ENCODE results near the gene MAP2K4. TPM values are rescaled to one million over a fixed set of nuclear protein-coding genes. Genes with fewer than 3 reads are reported as not detected.
A peak's percentile ranks its signal among the peaks of the same experiment; 100 is the strongest.

MAP2K4 gene
- polyA plus RNA-seq, 2 of the 4 experiments (the other 2 are of a cell fraction), result 28.9 to 47.7 TPM

DNA sequence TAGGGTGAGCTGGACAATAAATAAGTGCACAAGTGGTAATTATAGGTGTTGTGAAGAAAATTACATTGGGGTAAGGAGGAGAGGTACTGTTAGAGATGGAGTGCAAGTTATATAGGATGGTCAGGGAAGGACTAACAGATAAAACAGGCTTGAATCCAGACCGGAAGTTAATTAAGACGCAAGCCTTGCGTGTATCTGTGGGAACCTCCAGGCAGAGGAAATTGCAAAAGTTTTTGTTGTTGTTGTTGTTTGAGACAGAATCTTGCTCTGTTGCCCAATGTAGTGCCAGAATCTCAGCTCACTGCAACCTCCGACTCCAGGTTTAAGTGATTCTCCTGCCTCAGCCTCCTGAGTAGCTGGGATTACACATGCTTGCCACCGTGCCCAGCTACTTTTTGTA lies 21.0 kb upstream of the MAP2K4 start (continued):
- no peak for TF ChIP-seq RNF2 (IDR thresholded peaks at IDR 0.05; ENCODE audit: borderline replicate concordance, low read depth)

DNA sequence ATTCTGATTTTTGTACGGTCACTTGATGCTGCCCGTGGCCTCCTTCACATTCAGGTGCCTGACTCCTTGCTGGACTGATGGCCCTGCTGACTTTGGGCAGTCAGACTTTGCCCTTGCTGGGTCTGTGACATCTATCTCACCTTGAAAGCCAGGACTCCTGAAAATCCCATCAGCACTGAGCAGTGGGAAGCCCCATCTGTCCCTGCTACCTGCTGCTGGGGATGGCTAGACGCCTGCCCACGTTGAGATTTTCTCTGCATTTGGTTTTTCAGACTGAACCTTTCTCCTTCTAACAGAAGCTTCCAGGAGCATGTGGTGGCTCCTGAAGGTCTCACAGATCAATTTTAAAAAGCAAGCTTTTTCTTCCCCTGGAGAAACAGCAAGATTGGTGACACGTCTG lies 13.2 kb upstream of the MAP2K4 start:
- FAIRE-seq (no peak), DNase-seq (ENCODE audit: low read depth in 1 of 2, low spot score in 1 of 2) (no peak), ATAC-seq (no peak)
- Histone ChIP-seq H3K27ac (no peak overlapping the region), H3K9me3 (0 out of 3 replicates have a peak, but pooled peaks cover 3% of the 10 kb centered on the region), H3K4me1 (no peaks in the 10 kb centered on the region), H3K4me3 (no peak overlapping the region), H3K4me2 (no peak overlapping the region)
- POLR2A ChIA-PET, result interaction anchor here (1.5 to 5.0 kb wide), 2 partner anchors 11 to 13 kb away, joined by 6 to 51 read pairs; partner anchors contain the start of genes MAP2K4 and ZNF18
- WGBS (ENCODE audit: missing lambda C conversion rate), result 70% methylated on average over 5 of the region's 5 CpGs
- no peak for TF ChIP-seq POLR2A (IDR thresholded peaks at IDR 0.05; ENCODE audit: low read length)
- TF ChIP-seq BHLHE40 (IDR thresholded peaks at IDR 0.05; ENCODE audit: low read depth, low read length), result no peak
- no peak for TF ChIP-seq JUNB (IDR thresholded peaks at IDR 0.05)
- TF ChIP-seq FOSB (CRISPR knock-in tag; IDR thresholded peaks at IDR 0.05), result no peak
- no peak for TF ChIP-seq EHMT2 (IDR thresholded peaks at IDR 0.05; ENCODE audit: low read depth)
- no peak for TF ChIP-seq RCOR1 (IDR thresholded peaks at IDR 0.05; ENCODE audit: low read depth, low read length)
- TF ChIP-seq, protein P1, sequence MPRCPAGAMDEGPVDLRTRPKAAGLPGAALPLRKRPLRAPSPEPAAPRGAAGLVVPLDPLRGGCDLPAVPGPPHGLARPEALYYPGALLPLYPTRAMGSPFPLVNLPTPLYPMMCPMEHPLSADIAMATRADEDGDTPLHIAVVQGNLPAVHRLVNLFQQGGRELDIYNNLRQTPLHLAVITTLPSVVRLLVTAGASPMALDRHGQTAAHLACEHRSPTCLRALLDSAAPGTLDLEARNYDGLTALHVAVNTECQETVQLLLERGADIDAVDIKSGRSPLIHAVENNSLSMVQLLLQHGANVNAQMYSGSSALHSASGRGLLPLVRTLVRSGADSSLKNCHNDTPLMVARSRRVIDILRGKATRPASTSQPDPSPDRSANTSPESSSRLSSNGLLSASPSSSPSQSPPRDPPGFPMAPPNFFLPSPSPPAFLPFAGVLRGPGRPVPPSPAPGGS (IDR thresholded peaks at IDR 0.05), result no peak
- no peak for TF ChIP-seq ZC3H11A (IDR thresholded peaks at IDR 0.05)
- CTCF ChIA-PET, result interaction anchor here (1.2 to 2.4 kb wide), 3 partner anchors 10 to 23 kb away, joined by 3 to 9 read pairs (median 3); partner anchors contain the start of gene ZNF18

DNA sequence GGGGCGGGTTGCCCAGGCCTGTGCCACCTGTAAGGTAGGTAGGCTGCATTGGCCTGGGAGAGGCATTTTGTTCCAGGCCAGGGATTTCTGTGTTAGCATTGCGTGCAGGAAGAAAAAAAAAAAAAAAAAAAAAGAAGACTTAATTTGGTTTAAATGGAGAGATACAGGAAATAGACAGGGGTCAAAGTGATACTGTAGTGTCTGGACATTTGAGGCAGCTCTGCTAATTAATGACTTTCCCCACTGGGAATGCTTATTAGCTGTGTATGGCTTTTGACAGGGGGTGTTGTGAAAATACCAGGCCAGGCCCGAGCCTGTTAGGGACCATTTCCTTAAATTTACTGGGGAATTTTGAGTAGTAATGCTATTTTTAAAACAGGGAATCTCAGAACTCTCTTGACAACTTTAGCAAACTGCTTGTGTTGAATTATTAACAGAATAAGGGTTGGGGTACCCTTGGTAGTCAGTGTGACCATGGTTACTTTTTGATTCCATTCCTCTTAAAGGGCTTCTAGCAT lies 1.0 kb downstream of the MAP2K4 start:
- H3K4me2 ChIP-seq, result peak overlapping the region; percentile 95
- H3K27ac ChIP-seq, result peak overlapping the region; percentile 87 to 98
- FAIRE-seq, result no peak
- H3K4me3 ChIP-seq, result peak overlapping the region; percentile 93
- ATAC-seq, result no peak
- ChIA-PET POLR2A (interaction anchor here (1.0 to 10.2 kb wide), 2 partner anchors 9 to 23 kb away, joined by 3 to 217 read pairs; partner anchors contain the start of gene ZNF18), CTCF (interaction anchor here (0.6 to 1.6 kb wide), 5 partner anchors 9 to 770 kb away, joined by 3 to 5 read pairs (median 3); partner anchors contain the start of gene ZNF18)
- H3K9me3 ChIP-seq, result no peaks in the 10 kb centered on the region
- H3K4me1 ChIP-seq, result peaks cover 44% of the 10 kb centered on the region
- TF ChIP-seq SMC3 (IDR thresholded peaks at IDR 0.05) (no peak), ATOH8 (CRISPR knock-in tag; IDR thresholded peaks at IDR 0.05; ENCODE audit: low read depth) (no peak), HOXB13 (CRISPR knock-in tag; IDR thresholded peaks at IDR 0.05; ENCODE audit: low read depth) (no peak), FOXS1 (CRISPR knock-in tag; IDR thresholded peaks at IDR 0.05) (no peak), TP53 (CRISPR knock-in tag; IDR thresholded peaks at IDR 0.05) (no peak), RARB (CRISPR knock-in tag; IDR thresholded peaks at IDR 0.05) (no peak), NR3C1 (IDR thresholded peaks at IDR 0.05) (no peak), ZSCAN20 (CRISPR knock-in tag; IDR thresholded peaks at IDR 0.05) (no peak), TFCP2L1 (CRISPR knock-in tag; IDR thresholded peaks at IDR 0.05) (no peak), ZC3H11A (IDR thresholded peaks at IDR 0.05) (no peak), HOXB5 (CRISPR knock-in tag; IDR thresholded peaks at IDR 0.05) (no peak), JUN (IDR thresholded peaks at IDR 0.05) (no peak), ZFP36 (IDR thresholded peaks at IDR 0.05; ENCODE audit: borderline replicate concordance, partially characterized antibody) (no peak)
- TF ChIP-seq, protein P1 (IDR thresholded peaks at IDR 0.05), result no peak
- TF ChIP-seq, protein P2, sequence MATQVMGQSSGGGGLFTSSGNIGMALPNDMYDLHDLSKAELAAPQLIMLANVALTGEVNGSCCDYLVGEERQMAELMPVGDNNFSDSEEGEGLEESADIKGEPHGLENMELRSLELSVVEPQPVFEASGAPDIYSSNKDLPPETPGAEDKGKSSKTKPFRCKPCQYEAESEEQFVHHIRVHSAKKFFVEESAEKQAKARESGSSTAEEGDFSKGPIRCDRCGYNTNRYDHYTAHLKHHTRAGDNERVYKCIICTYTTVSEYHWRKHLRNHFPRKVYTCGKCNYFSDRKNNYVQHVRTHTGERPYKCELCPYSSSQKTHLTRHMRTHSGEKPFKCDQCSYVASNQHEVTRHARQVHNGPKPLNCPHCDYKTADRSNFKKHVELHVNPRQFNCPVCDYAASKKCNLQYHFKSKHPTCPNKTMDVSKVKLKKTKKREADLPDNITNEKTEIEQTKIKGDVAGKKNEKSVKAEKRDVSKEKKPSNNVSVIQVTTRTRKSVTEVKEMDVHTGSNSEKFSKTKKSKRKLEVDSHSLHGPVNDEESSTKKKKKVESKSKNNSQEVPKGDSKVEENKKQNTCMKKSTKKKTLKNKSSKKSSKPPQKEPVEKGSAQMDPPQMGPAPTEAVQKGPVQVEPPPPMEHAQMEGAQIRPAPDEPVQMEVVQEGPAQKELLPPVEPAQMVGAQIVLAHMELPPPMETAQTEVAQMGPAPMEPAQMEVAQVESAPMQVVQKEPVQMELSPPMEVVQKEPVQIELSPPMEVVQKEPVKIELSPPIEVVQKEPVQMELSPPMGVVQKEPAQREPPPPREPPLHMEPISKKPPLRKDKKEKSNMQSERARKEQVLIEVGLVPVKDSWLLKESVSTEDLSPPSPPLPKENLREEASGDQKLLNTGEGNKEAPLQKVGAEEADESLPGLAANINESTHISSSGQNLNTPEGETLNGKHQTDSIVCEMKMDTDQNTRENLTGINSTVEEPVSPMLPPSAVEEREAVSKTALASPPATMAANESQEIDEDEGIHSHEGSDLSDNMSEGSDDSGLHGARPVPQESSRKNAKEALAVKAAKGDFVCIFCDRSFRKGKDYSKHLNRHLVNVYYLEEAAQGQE (IDR thresholded peaks at IDR 0.05), result no peak
- WGBS (ENCODE audit: missing lambda C conversion rate), result 2% methylated on average over 3 of the region's 3 CpGs
- DNase-seq (ENCODE audit: low read depth in 1 of 2, low spot score in 1 of 2), result no peak

All from A549 (cell line).